CD14-positive monocyte (primary cell): ENCODE measurements around the gene CDKN2B-AS1. TPM values are rescaled to one million over a fixed set of nuclear protein-coding genes. Genes with fewer than 3 reads are reported as not detected.

Experiments used
- DNase-seq, 3 donors: peaks; one replicate each; pipeline ENCODE4 v3.0.0-alpha.2; 2011 to 2022
- H2AFZ ChIP-seq: 2 replicates; pipeline ENCODE4 v1.6.0; 2012; ENCODE audit warnings: mild to moderate bottlenecking, low read depth, low read length, inconsistent platforms; ENCODE audit not compliant: insufficient read depth, poor library complexity, severe bottlenecking
- H3K27ac ChIP-seq, 2 donors: 1 replicate in 1 of 2; 2 replicates in 1 of 2; pipeline ENCODE4 v1.5.1; 2012 to 2013; ENCODE audit warnings: low read length in 2 of 2, control low read depth in 1 of 2, inconsistent platforms in 1 of 2, low read depth in 1 of 2, mild to moderate bottlenecking in 1 of 2
- H3K27me3 ChIP-seq, 2 donors: one replicate each; pipeline versions ENCODE4 v1.6.0 to v1.6.1; 2011 to 2013; ENCODE audit warnings: low read length in 2 of 2; ENCODE audit not compliant: control insufficient read depth in 2 of 2, insufficient read depth in 2 of 2
- H3K36me3 ChIP-seq, 2 donors: replicated peaks in 1 of 2; 1 replicate in 1 of 2; 2 replicates in 1 of 2; pipeline versions ENCODE4 v1.5.1 to v1.6.1; 2012 to 2013; ENCODE audit warnings: low read length in 2 of 2, control low read depth in 1 of 2, inconsistent platforms in 1 of 2, mild to moderate bottlenecking in 1 of 2; ENCODE audit not compliant: insufficient read depth in 2 of 2, control insufficient read depth in 1 of 2
- H3K4me1 ChIP-seq, 2 donors: 1 replicate in 1 of 2; 2 replicates in 1 of 2; pipeline versions ENCODE4 v1.5.1 to v1.6.1; 2012 to 2013; ENCODE audit warnings: low read length in 2 of 2, control low read depth in 1 of 2, inconsistent platforms in 1 of 2, mild to moderate bottlenecking in 1 of 2, moderate library complexity in 1 of 2; ENCODE audit not compliant: insufficient read depth in 2 of 2, control insufficient read depth in 1 of 2
- H3K4me2 ChIP-seq: replicated peaks from 2 replicates; pipeline ENCODE3; 2012; ENCODE audit warnings: low read length, moderate library complexity, mild to moderate bottlenecking; ENCODE audit not compliant: poor library complexity, severe bottlenecking; ENCODE audit errors: extremely low read depth
- H3K4me3 ChIP-seq, 3 experiments: fragments of 200-600 bp in 1 of 3; sonication (generic) in 1 of 3; replicated peaks in 1 of 3; 1 replicate in 2 of 3; 2 replicates in 1 of 3; pipeline ENCODE4 v1.5.1; 2011 to 2013; ENCODE audit warnings: low read length in 3 of 3, mild to moderate bottlenecking in 3 of 3, control low read depth in 2 of 3, low read depth in 2 of 3, inconsistent platforms in 1 of 3, moderate library complexity in 1 of 3
- H3K79me2 ChIP-seq: 2 replicates; pipeline ENCODE4 v1.6.0; 2012; ENCODE audit warnings: mild to moderate bottlenecking, control low read depth, inconsistent platforms, low read length, moderate library complexity; ENCODE audit not compliant: insufficient read depth
- H3K9ac ChIP-seq: 2 replicates; pipeline ENCODE4 v1.6.0; 2017; ENCODE audit warnings: low read length, mild to moderate bottlenecking; ENCODE audit not compliant: insufficient read depth, poor library complexity, severe bottlenecking
- H3K9me3 ChIP-seq, 2 donors: replicated peaks in 1 of 2; 1 replicate in 1 of 2; 2 replicates in 1 of 2; pipeline versions ENCODE4 v1.5.1 to v1.6.1; 2012 to 2013; ENCODE audit warnings: low read length in 2 of 2, control low read depth in 1 of 2; ENCODE audit not compliant: control insufficient read depth in 1 of 2, insufficient read depth in 1 of 2
- H4K20me1 ChIP-seq: 2 replicates; pipeline ENCODE4 v1.6.0; 2012; ENCODE audit warnings: mild to moderate bottlenecking, low read length, control low read depth, moderate library complexity; ENCODE audit not compliant: insufficient read depth
- H3K27ac Mint-ChIP-seq, 7 donors: one replicate each; pipeline ENCODE4 v1.8.0; 2020; ENCODE audit warnings: mild to moderate bottlenecking in 7 of 7, mixed read lengths in 7 of 7, moderate library complexity in 6 of 7, inconsistent platforms in 2 of 7
- H3K27me3 Mint-ChIP-seq, 3 donors: one replicate each; pipeline ENCODE4 v1.8.0; 2021 to 2022; ENCODE audit warnings: low read depth in 3 of 3, mild to moderate bottlenecking in 3 of 3, mixed read lengths in 3 of 3, moderate library complexity in 3 of 3, inconsistent platforms in 1 of 3
- H3K36me3 Mint-ChIP-seq, 2 donors: one replicate each; pipeline ENCODE4 v1.8.0; 2020; ENCODE audit warnings: mixed read lengths in 2 of 2, inconsistent platforms in 1 of 2, mild to moderate bottlenecking in 1 of 2
- H3K4me1 Mint-ChIP-seq: one replicate; pipeline ENCODE4 v1.8.0; 2020; ENCODE audit warnings: mild to moderate bottlenecking, mixed read lengths
- H3K4me3 Mint-ChIP-seq, 2 donors: one replicate each; pipeline ENCODE4 v1.8.0; 2020; ENCODE audit warnings: mild to moderate bottlenecking in 2 of 2, mixed read lengths in 2 of 2, moderate library complexity in 1 of 2
- H3K9me3 Mint-ChIP-seq, 7 donors: one replicate each; pipeline ENCODE4 v1.8.0; 2020 to 2022; ENCODE audit warnings: mixed read lengths in 7 of 7, mild to moderate bottlenecking in 6 of 7, moderate library complexity in 6 of 7, inconsistent platforms in 2 of 7
- CTCF ChIP-seq: fragments of 200-600 bp; IDR thresholded peaks from one replicate; pipeline ENCODE4 v1.8.0; 2022; ENCODE audit warnings: antibody characterized with exemption, mild to moderate bottlenecking
- WGBS: methylation state at CpG from one replicate; pipeline ENCODE4 v1.1.5; 2013; ENCODE audit warnings: missing lambda C conversion rate; ENCODE audit not compliant: insufficient coverage; 5-methylcytosine and 5-hydroxymethylcytosine counted together
- intact Hi-C, 2 donors: fragments of 100-400 bp; cut with micrococcal nuclease; formaldehyde crosslinking; loops; one replicate each; pipeline versions ENCODE4 v1.15.0 to v1.15.1; 2023
- polyA plus RNA-seq, 3 donors: library from polyadenylated mRNA; depleted of rRNA in 1 of 3; unstranded in 2 of 3; stranded (reverse) in 1 of 3; fragments of 300-500 nt in 2 of 3; fragments of >200 nt in 1 of 3; fragmentation: Illumina TruSeq in 2 of 3; gene quantifications; 1 replicate in 2 of 3; 2 replicates in 1 of 3; pipeline ENCODE4 v1.2.3, GENCODE V29; 2012 to 2021

CDKN2B-AS1 gene
- polyA plus RNA-seq, 3 donors = 0.35 to 0.55 (median 0.50) TPM

GRCh38 chr9:22147813-22148527 is 153.4 kb downstream of the CDKN2B-AS1 start:
- no peaks in the 10 kb centered on the region for H3K36me3 ChIP-seq
- DNase-seq = peak in 1 of 3 donors; percentile 10
- no peak overlapping the region for H3K4me2 ChIP-seq
- H3K4me1 ChIP-seq = peaks cover 10 to 16% of the 10 kb centered on the region in 2 donors
- no peak for TF ChIP-seq CTCF
- H3K27me3 Mint-ChIP-seq = peaks cover 5 to 25% (median 23%) of the 10 kb centered on the region in 3 donors
- peaks cover 21 to 33% of the 10 kb centered on the region in 2 donors for H3K27me3 ChIP-seq
- H3K4me3 Mint-ChIP-seq = peak overlapping the region in 1 of 2 donors; percentile 30
- H3K9me3 ChIP-seq = no peaks in the 10 kb centered on the region
- H3K27ac ChIP-seq = no peak overlapping the region
- H3K36me3 Mint-ChIP-seq = no peaks in the 10 kb centered on the region
- intact Hi-C loops = no loop called here
- H4K20me1 ChIP-seq = no peaks in the 10 kb centered on the region
- no peaks in the 10 kb centered on the region for H3K79me2 ChIP-seq
- H3K4me1 Mint-ChIP-seq = peaks cover 21% of the 10 kb centered on the region
- WGBS = 96% methylated on average over 4 of the region's 8 CpGs
- H3K27ac Mint-ChIP-seq = no peak overlapping the region
- H3K4me3 ChIP-seq = no peak overlapping the region
- no peak overlapping the region for H3K9ac ChIP-seq
- H2AFZ ChIP-seq = no peak overlapping the region
- H3K9me3 Mint-ChIP-seq = peaks cover 0 to 4% (median 0%) of the 10 kb centered on the region in 7 donors

- Mint-ChIP-seq H3K36me3 (no peaks in the 10 kb centered on the region), H3K27me3 (peaks cover 5 to 25% (median 23%) of the 10 kb centered on the region in 3 donors), H3K4me3 (no peak overlapping the region), H3K4me1 (peaks cover 21% of the 10 kb centered on the region), H3K27ac (no peak overlapping the region), H3K9me3 (peaks cover 0 to 4% (median 0%) of the 10 kb centered on the region in 7 donors)
- Histone ChIP-seq H3K9ac (no peak overlapping the region), H3K27ac (no peak overlapping the region), H3K9me3 (no peaks in the 10 kb centered on the region), H3K36me3 (no peaks in the 10 kb centered on the region), H3K4me3 (no peak overlapping the region), H3K79me2 (no peaks in the 10 kb centered on the region), H2AFZ (no peak overlapping the region), H3K4me1 (peaks cover 10 to 14% of the 10 kb centered on the region in 2 donors), H3K27me3 (peaks cover 21 to 33% of the 10 kb centered on the region in 2 donors), H3K4me2 (no peak overlapping the region), H4K20me1 (no peaks in the 10 kb centered on the region)
- no peak for DNase-seq
- intact Hi-C loops = no loop called here
- no peak for TF ChIP-seq CTCF
These were observed 153.9 kb downstream of the CDKN2B-AS1 start for GRCh38 chr9:22148528-22148875.
